ENCODE data around the gene VAV3.
"Not testable (repeated sequence)": the region's sequence is repeated elsewhere in the genome, so short reads cannot be mapped to it uniquely, and the experiment has no call there.

Gene VAV3

GRCh38 chr1:107760065-107760464 is 204.9 kb downstream of the VAV3 start:
- Histone ChIP-seq H3K4me3 (no peak overlapping the region), H3K27ac (no peak overlapping the region)
- no peak for DNase-seq (ENCODE audit: low spot score)
- no peak for TF ChIP-seq CTCF (IDR thresholded peaks at IDR 0.05)

GRCh38 chr1:107750364-107750959 is 214.5 kb downstream of the VAV3 start:
- no peak for TF ChIP-seq CTCF (IDR thresholded peaks at IDR 0.05)
- Histone ChIP-seq H3K27ac (no peak overlapping the region), H3K4me3 (no peak overlapping the region)
- no peak for DNase-seq (ENCODE audit: low spot score)

GRCh38 chr1:107748531-107748930 is 216.4 kb downstream of the VAV3 start:
- no peak for TF ChIP-seq CTCF (IDR thresholded peaks at IDR 0.05)
- no peak overlapping the region for H3K4me3 ChIP-seq
- DNase-seq (ENCODE audit: low spot score): no peak
- H3K27ac ChIP-seq: no peak overlapping the region

GRCh38 chr1:107741242-107741641 is 223.7 kb downstream of the VAV3 start:
- Histone ChIP-seq H3K27ac (no peak overlapping the region), H3K4me3 (no peak overlapping the region)
- DNase-seq (ENCODE audit: low spot score): no peak
- no peak for TF ChIP-seq CTCF (IDR thresholded peaks at IDR 0.05)

GRCh38 chr1:107740579-107740978 is 224.4 kb downstream of the VAV3 start:
- no peak overlapping the region for H3K27ac ChIP-seq
- no peak for DNase-seq (ENCODE audit: low spot score)
- no peak overlapping the region for H3K4me3 ChIP-seq
- TF ChIP-seq CTCF (IDR thresholded peaks at IDR 0.05): no peak

GRCh38 chr1:107739651-107740050 is 225.3 kb downstream of the VAV3 start:
- no peak for TF ChIP-seq CTCF (IDR thresholded peaks at IDR 0.05)
- no peak for DNase-seq (ENCODE audit: low spot score)
- peak overlapping the region in 1 of 2 donors; percentile 36 for H3K27ac ChIP-seq

GRCh38 chr1:107739201-107739600 is 225.8 kb downstream of the VAV3 start:
- no peak for DNase-seq (ENCODE audit: low spot score)
- no peak overlapping the region for H3K4me3 ChIP-seq
- TF ChIP-seq CTCF (IDR thresholded peaks at IDR 0.05): no peak
- H3K27ac ChIP-seq: peak overlapping the region in 1 of 2 donors; percentile 36

More at GRCh38 chr1:107739651-107740050, 225.3 kb downstream of the VAV3 start:
- no peak overlapping the region for H3K4me3 ChIP-seq

- DNase-seq (ENCODE audit: low spot score); H3K4me3 ChIP-seq: not testable (repeated sequence)
These were observed 231.6 kb downstream of the VAV3 start for GRCh38 chr1:107733401-107733800.

More at GRCh38 chr1:107733401-107733800, 231.6 kb downstream of the VAV3 start:
- not testable (repeated sequence) for H3K27ac ChIP-seq
